Measurements from ENCODE around the gene CABP5.

Gene CABP5

GRCh38 chr19:48059331-48059730 lies 15.5 kb upstream of the CABP5 start:
- Histone ChIP-seq H3K4me1 (ENCODE audit: insufficient read depth, low read length) (no peaks in the 10 kb centered on the region), H3K9me3 (ENCODE audit: low read length) (no peaks in the 10 kb centered on the region), H3K36me3 (ENCODE audit: insufficient read depth, low read length) (no peaks in the 10 kb centered on the region), H2AFZ (ENCODE audit: low read depth, low read length) (no peak overlapping the region), H3K4me3 (ENCODE audit: low read length) (no peak overlapping the region), H3K27me3 (ENCODE audit: insufficient read depth, low read length) (no peaks in the 10 kb centered on the region)

GRCh38 chr19:48053856-48054255 lies 10.0 kb upstream of the CABP5 start:
- Histone ChIP-seq H3K36me3 (ENCODE audit: insufficient read depth, low read length) (no peaks in the 10 kb centered on the region), H3K4me3 (ENCODE audit: low read length) (no peak overlapping the region), H3K4me1 (ENCODE audit: insufficient read depth, low read length) (no peaks in the 10 kb centered on the region), H3K9me3 (ENCODE audit: low read length) (no peaks in the 10 kb centered on the region), H3K27me3 (ENCODE audit: insufficient read depth, low read length) (no peaks in the 10 kb centered on the region), H2AFZ (ENCODE audit: low read depth, low read length) (no peak overlapping the region)

- Histone ChIP-seq H3K27me3 (ENCODE audit: insufficient read depth, low read length) (no peaks in the 10 kb centered on the region), H2AFZ (ENCODE audit: low read depth, low read length) (no peak overlapping the region), H3K36me3 (ENCODE audit: insufficient read depth, low read length) (no peaks in the 10 kb centered on the region), H3K4me1 (ENCODE audit: insufficient read depth, low read length) (no peaks in the 10 kb centered on the region), H3K4me3 (ENCODE audit: low read length) (no peak overlapping the region), H3K9me3 (ENCODE audit: low read length) (no peaks in the 10 kb centered on the region)
Observed at GRCh38 chr19:48053076-48053475, 9.2 kb upstream of the CABP5 start.

- Histone ChIP-seq H3K36me3 (ENCODE audit: insufficient read depth, low read length) (no peaks in the 10 kb centered on the region), H3K9me3 (ENCODE audit: low read length) (no peaks in the 10 kb centered on the region), H3K4me1 (ENCODE audit: insufficient read depth, low read length) (no peaks in the 10 kb centered on the region), H3K4me3 (ENCODE audit: low read length) (no peak overlapping the region), H2AFZ (ENCODE audit: low read depth, low read length) (no peak overlapping the region), H3K27me3 (ENCODE audit: insufficient read depth, low read length) (no peaks in the 10 kb centered on the region)
Observed at GRCh38 chr19:48051335-48052033, 7.6 kb upstream of the CABP5 start.

GRCh38 chr19:48044561-48044960 lies 682 bp upstream of the CABP5 start:
- Histone ChIP-seq H3K27me3 (ENCODE audit: insufficient read depth, low read length) (no peaks in the 10 kb centered on the region), H2AFZ (ENCODE audit: low read depth, low read length) (no peak overlapping the region), H3K36me3 (ENCODE audit: insufficient read depth, low read length) (no peaks in the 10 kb centered on the region), H3K4me1 (ENCODE audit: insufficient read depth, low read length) (no peaks in the 10 kb centered on the region), H3K4me3 (ENCODE audit: low read length) (no peak overlapping the region), H3K9me3 (ENCODE audit: low read length) (no peaks in the 10 kb centered on the region)

- no peak overlapping the region for H2AFZ ChIP-seq (ENCODE audit: low read depth, low read length)
- no peaks in the 10 kb centered on the region for H3K36me3 ChIP-seq (ENCODE audit: insufficient read depth, low read length)
Observed at GRCh38 chr19:48041877-48042580, 1.9 kb downstream of the CABP5 start.

GRCh38 chr19:48036765-48037164 lies 7.1 kb downstream of the CABP5 start:
- no peak overlapping the region for H2AFZ ChIP-seq (ENCODE audit: low read depth, low read length)
- H3K36me3 ChIP-seq (ENCODE audit: insufficient read depth, low read length) = no peaks in the 10 kb centered on the region
- H3K4me3 ChIP-seq (ENCODE audit: low read length) = no peak overlapping the region
- H3K9me3 ChIP-seq (ENCODE audit: low read length) = no peaks in the 10 kb centered on the region
- no peaks in the 10 kb centered on the region for H3K4me1 ChIP-seq (ENCODE audit: insufficient read depth, low read length)
- H3K27me3 ChIP-seq (ENCODE audit: insufficient read depth, low read length) = no peaks in the 10 kb centered on the region

More at GRCh38 chr19:48041877-48042580, 1.9 kb downstream of the CABP5 start:
- H3K27me3 ChIP-seq (ENCODE audit: insufficient read depth, low read length) = no peaks in the 10 kb centered on the region
- H3K4me1 ChIP-seq (ENCODE audit: insufficient read depth, low read length) = no peaks in the 10 kb centered on the region
- H3K4me3 ChIP-seq (ENCODE audit: low read length) = no peak overlapping the region
- no peaks in the 10 kb centered on the region for H3K9me3 ChIP-seq (ENCODE audit: low read length)

- no peaks in the 10 kb centered on the region for H3K36me3 ChIP-seq (ENCODE audit: insufficient read depth, low read length)
- no peaks in the 10 kb centered on the region for H3K4me1 ChIP-seq (ENCODE audit: insufficient read depth, low read length)
- no peak overlapping the region for H2AFZ ChIP-seq (ENCODE audit: low read depth, low read length)
- no peaks in the 10 kb centered on the region for H3K27me3 ChIP-seq (ENCODE audit: insufficient read depth, low read length)
- H3K9me3 ChIP-seq (ENCODE audit: low read length) = no peaks in the 10 kb centered on the region
- no peak overlapping the region for H3K4me3 ChIP-seq (ENCODE audit: low read length)
Observed at GRCh38 chr19:48033604-48034003, 10.3 kb downstream of the CABP5 start.

GRCh38 chr19:48030073-48030472 lies 13.8 kb downstream of the CABP5 start:
- H3K27me3 ChIP-seq (ENCODE audit: insufficient read depth, low read length) = no peaks in the 10 kb centered on the region
- H3K9me3 ChIP-seq (ENCODE audit: low read length) = no peaks in the 10 kb centered on the region
- H2AFZ ChIP-seq (ENCODE audit: low read depth, low read length) = no peak overlapping the region
- no peak overlapping the region for H3K4me3 ChIP-seq (ENCODE audit: low read length)
- H3K4me1 ChIP-seq (ENCODE audit: insufficient read depth, low read length) = no peaks in the 10 kb centered on the region
- no peaks in the 10 kb centered on the region for H3K36me3 ChIP-seq (ENCODE audit: insufficient read depth, low read length)

GRCh38 chr19:48029431-48029830 lies 14.4 kb downstream of the CABP5 start:
- H3K9me3 ChIP-seq (ENCODE audit: low read length) = no peaks in the 10 kb centered on the region
- no peak overlapping the region for H3K4me3 ChIP-seq (ENCODE audit: low read length)
- H2AFZ ChIP-seq (ENCODE audit: low read depth, low read length) = no peak overlapping the region
- no peaks in the 10 kb centered on the region for H3K27me3 ChIP-seq (ENCODE audit: insufficient read depth, low read length)
- no peaks in the 10 kb centered on the region for H3K36me3 ChIP-seq (ENCODE audit: insufficient read depth, low read length)
- H3K4me1 ChIP-seq (ENCODE audit: insufficient read depth, low read length) = no peaks in the 10 kb centered on the region

- Histone ChIP-seq H3K36me3 (ENCODE audit: insufficient read depth, low read length) (no peaks in the 10 kb centered on the region), H3K4me1 (ENCODE audit: insufficient read depth, low read length) (no peaks in the 10 kb centered on the region), H3K27me3 (ENCODE audit: insufficient read depth, low read length) (no peaks in the 10 kb centered on the region), H3K4me3 (ENCODE audit: low read length) (no peak overlapping the region), H3K9me3 (ENCODE audit: low read length) (no peaks in the 10 kb centered on the region), H2AFZ (ENCODE audit: low read depth, low read length) (no peak overlapping the region)
Observed at GRCh38 chr19:48025480-48025879, 18.4 kb downstream of the CABP5 start.

GRCh38 chr19:48023518-48023917 lies 20.4 kb downstream of the CABP5 start:
- no peak overlapping the region for H3K4me3 ChIP-seq (ENCODE audit: low read length)
- no peaks in the 10 kb centered on the region for H3K9me3 ChIP-seq (ENCODE audit: low read length)
- H3K27me3 ChIP-seq (ENCODE audit: insufficient read depth, low read length) = no peaks in the 10 kb centered on the region
- H2AFZ ChIP-seq (ENCODE audit: low read depth, low read length) = no peak overlapping the region
- no peaks in the 10 kb centered on the region for H3K36me3 ChIP-seq (ENCODE audit: insufficient read depth, low read length)
- H3K4me1 ChIP-seq (ENCODE audit: insufficient read depth, low read length) = no peaks in the 10 kb centered on the region

GRCh38 chr19:48023011-48023410 lies 20.9 kb downstream of the CABP5 start:
- Histone ChIP-seq H3K4me3 (ENCODE audit: low read length) (no peak overlapping the region), H3K4me1 (ENCODE audit: insufficient read depth, low read length) (no peaks in the 10 kb centered on the region), H3K9me3 (ENCODE audit: low read length) (no peaks in the 10 kb centered on the region), H3K36me3 (ENCODE audit: insufficient read depth, low read length) (no peaks in the 10 kb centered on the region), H3K27me3 (ENCODE audit: insufficient read depth, low read length) (no peaks in the 10 kb centered on the region), H2AFZ (ENCODE audit: low read depth, low read length) (no peak overlapping the region)

All from neuron (in vitro differentiated cells).